Kidney (tissue), 14 donors: ENCODE measurements around the gene IGSF11. TPM values are rescaled to one million over a fixed set of nuclear protein-coding genes. Genes with fewer than 3 reads are reported as not detected.

ENCODE experiments used
- DNase-seq, 5 donors: peaks; one replicate each; pipeline ENCODE4 v3.0.0-alpha.2; 2013 to 2020
- FAIRE-seq: peaks from 2 replicates; lab custom pipeline; 2012; peaks lifted over from hg19 to GRCh38; lab: Jason Lieb, UNC
- H3K27ac ChIP-seq, 2 donors: one replicate each; pipeline ENCODE4 v1.7.0; 2013; ENCODE audit warnings: low read depth in 2 of 2, low read length in 2 of 2, inconsistent platforms in 1 of 2
- H3K27me3 ChIP-seq: one replicate; pipeline ENCODE4 v1.7.1; 2013; ENCODE audit warnings: low read length, inconsistent platforms; ENCODE audit not compliant: control insufficient read depth, insufficient read depth
- H3K36me3 ChIP-seq, 3 donors: one replicate each; pipeline versions ENCODE4 v1.7.0 to v1.7.1; 2013; ENCODE audit warnings: low read length in 3 of 3, control low read depth in 1 of 3, inconsistent platforms in 1 of 3; ENCODE audit not compliant: insufficient read depth in 3 of 3, control insufficient read depth in 2 of 3
- H3K4me1 ChIP-seq, 3 donors: one replicate each; pipeline versions ENCODE4 v1.7.0 to v1.7.1; 2013; ENCODE audit warnings: low read length in 3 of 3, inconsistent platforms in 1 of 3, low read depth in 1 of 3; ENCODE audit not compliant: control insufficient read depth in 2 of 3, insufficient read depth in 2 of 3
- H3K4me3 ChIP-seq, 3 donors: one replicate each; pipeline versions ENCODE4 v1.7.0 to v1.8.1; 2013; ENCODE audit warnings: low read length in 3 of 3, control low read depth in 1 of 3, inconsistent platforms in 1 of 3
- H3K9ac ChIP-seq, 3 donors: one replicate each; pipeline versions ENCODE4 v1.7.0 to v1.7.1; 2013; ENCODE audit warnings: low read length in 3 of 3, control low read depth in 1 of 3, inconsistent platforms in 1 of 3
- H3K9me3 ChIP-seq, 3 donors: one replicate each; pipeline versions ENCODE4 v1.7.0 to v1.7.1; 2013; ENCODE audit warnings: low read length in 3 of 3, control low read depth in 1 of 3, inconsistent platforms in 1 of 3; ENCODE audit not compliant: control insufficient read depth in 2 of 3, insufficient read depth in 1 of 3
- intact Hi-C: fragments of 100-400 bp; cut with DNase I; formaldehyde crosslinking; loops from one replicate; pipeline ENCODE4 v1.11.1; 2022
- polyA plus RNA-seq: library from polyadenylated mRNA; stranded (reverse); fragments of 350-450 nt; fragmentation: Illumina TruSeq; extraction: RNeasy Lipid Tissue Mini Kit (QIAGEN cat#74804); gene quantifications from one replicate; pipeline ENCODE4 v1.2.3, GENCODE V29; 2014; ENCODE audit warnings: low read depth, low replicate concordance; ENCODE audit not compliant: insufficient read depth
- total RNA-seq: library from RNA; stranded (reverse); fragmentation: NEBNext Ultra II Directional; extraction: Animal tissue kit (Norgen Biotek cat#: 25700); gene quantifications from one replicate; pipeline ENCODE4 v1.2.1, GENCODE V29; 2021
- TF ChIP-seq, protein P1 (sequence below): IDR thresholded peaks from 3 replicates; pipeline ENCODE4 v1.5.1; 2012; ENCODE audit warnings: mild to moderate bottlenecking, moderate library complexity, borderline replicate concordance; ENCODE audit not compliant: insufficient read depth; ENCODE audit errors: extremely low read depth
- donor health status: control.
- donor health status: control.
- donor health status: control.
- donor health status: control.
- donor health status: control.
- donor health status: DM: yes; HTN: yes; CAD: no.
- donor health status: Normal renal cell carcinoma (clear cell type).

Gene IGSF11
- total and polyA plus RNA-seq, 2 donors from 2014 or later, result 1.3 to 6.7 TPM

DNA sequence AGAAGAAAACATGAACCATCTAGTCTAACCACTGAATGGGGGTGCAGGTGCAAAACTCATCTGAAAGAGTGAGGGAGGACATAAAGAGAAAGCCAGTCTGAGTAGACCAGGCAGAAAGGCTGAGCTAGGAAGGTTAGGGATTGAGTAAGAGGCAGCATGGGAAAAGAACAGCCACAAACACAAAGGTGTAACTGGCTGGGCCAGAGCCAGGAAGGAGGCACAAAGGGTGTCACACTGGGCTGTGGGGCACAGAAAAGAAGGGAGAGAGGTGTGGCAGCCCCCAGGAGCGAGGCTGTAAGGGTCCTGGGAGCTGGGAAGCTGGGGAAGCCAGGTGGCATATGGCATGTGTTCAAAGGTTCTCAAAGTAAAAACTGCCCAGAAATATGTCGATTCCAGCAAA is 18.7 kb downstream of the IGSF11 start:
- Histone ChIP-seq H3K27ac (no peak overlapping the region), H3K4me1 (no peaks in the 10 kb centered on the region), H3K36me3 (no peaks in the 10 kb centered on the region), H3K27me3 (no peaks in the 10 kb centered on the region), H3K9ac (no peak overlapping the region), H3K4me3 (no peak overlapping the region), H3K9me3 (no peaks in the 10 kb centered on the region)
- TF ChIP-seq, protein P1, sequence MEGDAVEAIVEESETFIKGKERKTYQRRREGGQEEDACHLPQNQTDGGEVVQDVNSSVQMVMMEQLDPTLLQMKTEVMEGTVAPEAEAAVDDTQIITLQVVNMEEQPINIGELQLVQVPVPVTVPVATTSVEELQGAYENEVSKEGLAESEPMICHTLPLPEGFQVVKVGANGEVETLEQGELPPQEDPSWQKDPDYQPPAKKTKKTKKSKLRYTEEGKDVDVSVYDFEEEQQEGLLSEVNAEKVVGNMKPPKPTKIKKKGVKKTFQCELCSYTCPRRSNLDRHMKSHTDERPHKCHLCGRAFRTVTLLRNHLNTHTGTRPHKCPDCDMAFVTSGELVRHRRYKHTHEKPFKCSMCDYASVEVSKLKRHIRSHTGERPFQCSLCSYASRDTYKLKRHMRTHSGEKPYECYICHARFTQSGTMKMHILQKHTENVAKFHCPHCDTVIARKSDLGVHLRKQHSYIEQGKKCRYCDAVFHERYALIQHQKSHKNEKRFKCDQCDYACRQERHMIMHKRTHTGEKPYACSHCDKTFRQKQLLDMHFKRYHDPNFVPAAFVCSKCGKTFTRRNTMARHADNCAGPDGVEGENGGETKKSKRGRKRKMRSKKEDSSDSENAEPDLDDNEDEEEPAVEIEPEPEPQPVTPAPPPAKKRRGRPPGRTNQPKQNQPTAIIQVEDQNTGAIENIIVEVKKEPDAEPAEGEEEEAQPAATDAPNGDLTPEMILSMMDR, result no peak
- intact Hi-C loops, result no loop called here
- no peak for FAIRE-seq
- no peak for DNase-seq

DNA sequence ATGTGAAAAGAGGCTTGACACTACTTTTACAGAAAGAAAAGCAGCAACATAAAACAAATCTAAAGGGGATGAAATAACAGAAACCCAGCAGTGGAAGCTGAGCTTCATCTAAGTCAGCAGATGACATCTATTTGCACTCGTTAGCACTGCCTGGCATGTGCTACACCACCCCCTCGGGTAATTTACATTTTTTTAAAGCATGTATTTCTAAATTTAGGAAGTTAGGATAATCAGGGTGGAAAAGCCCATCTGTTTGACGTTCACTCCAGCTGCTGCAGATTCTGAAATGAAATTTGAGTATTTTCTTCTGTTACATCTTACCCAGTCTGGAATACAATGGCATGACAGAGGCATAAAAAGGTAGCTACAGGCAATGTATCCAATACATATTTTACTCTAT is 20.7 kb downstream of the IGSF11 start:
- Histone ChIP-seq H3K36me3 (no peaks in the 10 kb centered on the region), H3K27ac (no peak overlapping the region), H3K4me3 (no peak overlapping the region), H3K9me3 (no peaks in the 10 kb centered on the region), H3K4me1 (no peaks in the 10 kb centered on the region), H3K27me3 (no peaks in the 10 kb centered on the region), H3K9ac (no peak overlapping the region)
- TF ChIP-seq, protein P1, result no peak
- intact Hi-C loops, result no loop called here
- no peak for FAIRE-seq
- DNase-seq, result no peak

DNA sequence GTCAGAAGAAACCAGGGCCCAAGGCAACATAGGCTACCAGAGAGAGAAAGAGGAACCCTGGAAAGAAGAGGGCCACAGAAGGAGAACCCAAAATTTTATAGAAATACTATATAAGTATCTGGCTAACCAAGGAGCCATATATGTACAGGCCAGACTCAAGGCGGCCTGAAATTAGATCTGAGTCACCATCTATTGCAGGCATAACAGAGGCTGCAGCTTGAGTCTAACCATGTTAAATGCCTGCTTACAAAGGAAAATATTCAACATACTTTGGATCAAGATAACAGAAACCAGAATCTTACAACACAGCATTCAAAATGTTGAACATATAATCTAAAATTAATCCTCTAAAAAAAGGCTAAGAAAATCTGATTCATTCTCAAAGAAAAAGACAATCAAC is 23.1 kb downstream of the IGSF11 start:
- peaks cover 0 to 3% (median 0%) of the 10 kb centered on the region in 3 donors for H3K9me3 ChIP-seq
- no peaks in the 10 kb centered on the region for H3K36me3 ChIP-seq
- no peak overlapping the region for H3K4me3 ChIP-seq
- H3K27me3 ChIP-seq, result no peaks in the 10 kb centered on the region
- intact Hi-C loops, result no loop called here
- FAIRE-seq (no peak), DNase-seq (no peak)
- TF ChIP-seq, protein P1, result no peak
- H3K27ac ChIP-seq, result no peak overlapping the region
- H3K9ac ChIP-seq, result no peak overlapping the region
- no peaks in the 10 kb centered on the region for H3K4me1 ChIP-seq

DNA sequence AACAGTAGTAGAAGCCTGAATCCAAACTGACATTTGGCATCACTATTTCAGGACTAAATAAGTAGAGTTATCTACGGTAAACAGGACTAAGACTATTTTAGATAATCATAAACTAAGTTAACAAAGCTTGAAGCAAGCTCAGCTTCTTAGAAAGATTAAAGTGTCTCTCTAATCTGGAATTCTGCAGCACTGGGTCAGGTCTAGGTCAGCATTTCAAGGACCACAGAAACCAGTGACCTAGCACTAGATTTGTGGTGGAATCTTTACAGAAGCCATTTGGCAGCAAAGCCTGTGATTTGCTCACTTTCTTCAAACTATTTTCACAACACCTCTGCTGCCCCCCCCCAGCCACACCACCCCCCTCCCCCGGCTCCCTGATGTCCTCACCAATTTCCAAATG is 37.5 kb downstream of the IGSF11 start:
- no peak for DNase-seq
- intact Hi-C loops, result no loop called here
- H3K4me3 ChIP-seq, result no peak overlapping the region
- no peak overlapping the region for H3K27ac ChIP-seq
- TF ChIP-seq, protein P1, result no peak
- H3K9ac ChIP-seq, result peak overlapping the region in 1 of 3 donors; percentile 12
- H3K36me3 ChIP-seq, result no peaks in the 10 kb centered on the region
- no peaks in the 10 kb centered on the region for H3K27me3 ChIP-seq
- H3K9me3 ChIP-seq, result no peaks in the 10 kb centered on the region
- H3K4me1 ChIP-seq, result peaks cover 0 to 5% (median 0%) of the 10 kb centered on the region in 3 donors
- FAIRE-seq, result no peak
